SK-N-SH (cell line): ENCODE measurements around the gene KCNK5. TPM values are rescaled to one million over a fixed set of nuclear protein-coding genes. Genes with fewer than 3 reads are reported as not detected.

ENCODE experiments used
- CTCF ChIA-PET: fragments of 300-600, 350-600 bp; formaldehyde crosslinking; extraction: SDS; loops from one replicate; lab custom pipeline; 2021; lab: Yijun Ruan, JAX
- POLR2A ChIA-PET: fragments of 350-600 bp; sonication (Branson Sonifier 250); formaldehyde crosslinking; extraction: SDS; loops from one replicate; lab custom pipeline; 2020; ENCODE audit warnings: antibody characterized with exemption, inconsistent platforms; lab: Yijun Ruan, JAX
- DNase-seq: peaks from one replicate; pipeline ENCODE4 v3.0.0; 2012
- H2AFZ ChIP-seq: fragments of 200-600 bp; sonication (generic); 2 replicates; pipeline ENCODE4 v1.8.1; 2016; ENCODE audit warnings: antibody characterized with exemption, mild to moderate bottlenecking, low read depth
- H3F3A ChIP-seq: fragments of 200-600 bp; sonication (generic); replicated peaks from 2 replicates; pipeline ENCODE3; 2016; ENCODE audit warnings: antibody characterized with exemption, mild to moderate bottlenecking; ENCODE audit not compliant: insufficient read depth
- H3K27ac ChIP-seq, 2 experiments: fragments of 200-500 bp in 1 of 2; fragments of 200-600 bp in 1 of 2; sonication (Bioruptor generic) in 1 of 2; sonication (generic), shearing (Covaris generic) in 1 of 2; 2 replicates each; pipeline versions ENCODE4 v1.5.1 to v1.6.1; 2014 to 2016; ENCODE audit warnings: low read depth in 2 of 2, inconsistent platforms in 1 of 2, low read length in 1 of 2, mild to moderate bottlenecking in 1 of 2, mixed read lengths in 1 of 2
- H3K27me3 ChIP-seq: fragments of 200-600 bp; sonication (generic), shearing (Covaris generic); 2 replicates; pipeline ENCODE4 v1.6.1; 2016; ENCODE audit warnings: mixed run types; ENCODE audit not compliant: insufficient read depth
- H3K36me3 ChIP-seq, 2 experiments: fragments of 200-500 bp in 1 of 2; fragments of 200-600 bp in 1 of 2; sonication (Bioruptor generic) in 1 of 2; sonication (generic) in 1 of 2; replicated peaks in 1 of 2; 2 replicates each; pipeline versions ENCODE3 to v1.5.1; 2014 to 2016; ENCODE audit warnings: low read length in 1 of 2, mild to moderate bottlenecking in 1 of 2; ENCODE audit not compliant: insufficient read depth in 2 of 2, control insufficient read depth in 1 of 2
- H3K4me1 ChIP-seq, 2 experiments: fragments of 200-500 bp in 1 of 2; fragments of 200-600 bp in 1 of 2; sonication (Bioruptor generic) in 1 of 2; sonication (generic), shearing (Covaris generic) in 1 of 2; 2 replicates each; pipeline versions ENCODE4 v1.5.1 to v1.6.1; 2014 to 2016; ENCODE audit warnings: low read depth in 1 of 2, low read length in 1 of 2, mixed run types in 1 of 2; ENCODE audit not compliant: insufficient read depth in 2 of 2, control insufficient read depth in 1 of 2
- H3K4me2 ChIP-seq: fragments of 200-600 bp; sonication (generic), shearing (Covaris generic); 2 replicates; pipeline ENCODE4 v1.6.1; 2017; ENCODE audit warnings: mixed run types
- H3K4me3 ChIP-seq, 2 experiments: fragments of 200-500 bp in 1 of 2; fragments of 200-600 bp in 1 of 2; sonication (Bioruptor generic) in 1 of 2; sonication (generic), shearing (Covaris generic) in 1 of 2; 2 replicates each; pipeline versions ENCODE4 v1.5.1 to v1.8.1; 2014 to 2016; ENCODE audit warnings: low read depth in 2 of 2, inconsistent platforms in 1 of 2, low read length in 1 of 2, mild to moderate bottlenecking in 1 of 2, mixed read lengths in 1 of 2, moderate library complexity in 1 of 2
- H3K79me2 ChIP-seq: fragments of 200-600 bp; sonication (generic); 2 replicates; pipeline ENCODE4 v1.8.1; 2017; ENCODE audit warnings: mild to moderate bottlenecking; ENCODE audit not compliant: insufficient read depth
- H3K9ac ChIP-seq: fragments of 200-600 bp; sonication (generic); 2 replicates; pipeline ENCODE4 v1.6.1; 2017; ENCODE audit warnings: mixed run types
- H3K9me2 ChIP-seq: fragments of 200-600 bp; sonication (generic); 2 replicates; pipeline ENCODE4 v1.6.1; 2017; ENCODE audit warnings: mixed run types
- H3K9me3 ChIP-seq: fragments of 200-600 bp; sonication (generic); 2 replicates; pipeline ENCODE4 v1.6.1; 2017; ENCODE audit warnings: mixed run types, mild to moderate bottlenecking, moderate library complexity
- H4K20me1 ChIP-seq: fragments of 200-600 bp; sonication (generic); 2 replicates; pipeline ENCODE4 v1.6.1; 2017; ENCODE audit warnings: mild to moderate bottlenecking, mixed run types; ENCODE audit not compliant: insufficient read depth
- CTCF ChIP-seq: fragments of 200-600 bp; sonication (generic); IDR thresholded peaks from 2 replicates; pipeline ENCODE4 v1.6.1; 2017; ENCODE audit warnings: antibody characterized with exemption, mild to moderate bottlenecking, moderate library complexity
- ELF1 ChIP-seq: IDR thresholded peaks from 2 replicates; pipeline ENCODE4 v1.4.0; 2012
- EP300 ChIP-seq, 2 experiments: IDR thresholded peaks; 2 replicates each; pipeline versions ENCODE4 v1.4.0 to v1.6.1; 2012; ENCODE audit warnings: borderline replicate concordance in 1 of 2, low read depth in 1 of 2, low read length in 1 of 2
- FOXJ3 ChIP-seq: sonication (generic); formaldehyde crosslinking; IDR thresholded peaks from 2 replicates; pipeline ENCODE4 v1.5.1; 2020; ENCODE audit warnings: mild to moderate bottlenecking, missing genetic modification reagents
- FOXM1 ChIP-seq: IDR thresholded peaks from 2 replicates; pipeline ENCODE4 v1.4.0; 2012; ENCODE audit warnings: low read depth, mild to moderate bottlenecking
- GATA2 ChIP-seq: sonication (generic); formaldehyde crosslinking; IDR thresholded peaks from 2 replicates; pipeline ENCODE4 v1.5.0; 2020; ENCODE audit warnings: mild to moderate bottlenecking, missing genetic modification reagents
- IRF3 ChIP-seq: fragments of 150-350 bp; IDR thresholded peaks from 2 replicates; pipeline ENCODE4 v1.6.1; 2016; ENCODE audit warnings: mild to moderate bottlenecking, low read depth, low read length
- JUND ChIP-seq: IDR thresholded peaks from 2 replicates; pipeline ENCODE4 v1.4.0; 2012
- MEF2A ChIP-seq: IDR thresholded peaks from 2 replicates; pipeline ENCODE4 v1.4.0; 2012; ENCODE audit warnings: low read depth, borderline replicate concordance
- MXI1 ChIP-seq: IDR thresholded peaks from 2 replicates; pipeline ENCODE4 v1.6.1; 2012; ENCODE audit warnings: mild to moderate bottlenecking, low read depth, low read length, improper control_type of control experiment
- NFIC ChIP-seq: IDR thresholded peaks from 2 replicates; pipeline ENCODE4 v1.4.0; 2012; ENCODE audit warnings: borderline replicate concordance
- PBX3 ChIP-seq: IDR thresholded peaks from 2 replicates; pipeline ENCODE4; 2012
- RFX5 ChIP-seq: IDR thresholded peaks from 2 replicates; pipeline ENCODE4 v1.6.1; 2012; ENCODE audit warnings: mild to moderate bottlenecking, improper control_type of control experiment, low read length
- RXRA ChIP-seq: IDR thresholded peaks from 2 replicates; pipeline ENCODE4 v1.4.0; 2012; ENCODE audit warnings: low read depth, mild to moderate bottlenecking, borderline replicate concordance
- TAF1 ChIP-seq: IDR thresholded peaks from 2 replicates; pipeline ENCODE4 v1.6.1; 2012; ENCODE audit warnings: low read depth, mild to moderate bottlenecking, low read length, moderate library complexity, borderline replicate concordance
- TEAD4 ChIP-seq: IDR thresholded peaks from 2 replicates; pipeline ENCODE4 v1.4.0; 2012; ENCODE audit warnings: mild to moderate bottlenecking, borderline replicate concordance; ENCODE audit not compliant: insufficient read depth
- USF1 ChIP-seq: IDR thresholded peaks from 2 replicates; pipeline ENCODE4 v1.4.0; 2012; ENCODE audit warnings: low read depth, borderline replicate concordance
- USF2 ChIP-seq: fragments of 150-350 bp; IDR thresholded peaks from 2 replicates; pipeline ENCODE4 v1.6.1; 2017; ENCODE audit warnings: antibody characterized with exemption, low read length, low read depth, borderline replicate concordance
- WGBS: methylation state at CpG from one replicate; pipeline ENCODE4 v1.1.6; 2017; ENCODE audit warnings: low lambda C conversion rate; 5-methylcytosine and 5-hydroxymethylcytosine counted together
- polyA plus RNA-seq, 3 experiments: library from polyadenylated mRNA; depleted of rRNA; stranded (reverse); fragments of >200 nt; gene quantifications; 2 replicates each; pipeline ENCODE4 v1.2.3, GENCODE V29; 2012

KCNK5 gene
- polyA plus RNA-seq, 1 of the 3 experiments (the other 2 are of a cell fraction) = not detected

GRCh38 chr6:39239527-39240154, 10.4 kb upstream of the KCNK5 start:
- WGBS = 63% methylated on average over 5 of the region's 7 CpGs
- H3K9me3 ChIP-seq = no peaks in the 10 kb centered on the region
- H3K27ac ChIP-seq = no peak overlapping the region
- no peaks in the 10 kb centered on the region for H3K79me2 ChIP-seq
- ChIA-PET CTCF (interaction anchor here (1.4 kb wide), 1 partner anchor 73 kb away, joined by 6 read pairs; no protein-coding TSS in a partner anchor), POLR2A (no interaction called here)
- H2AFZ ChIP-seq = no peak overlapping the region
- H3K27me3 ChIP-seq = no peaks in the 10 kb centered on the region
- H3K4me3 ChIP-seq = no peak overlapping the region
- no peaks in the 10 kb centered on the region; a peak in 1 of 4 replicates for H3K4me1 ChIP-seq
- H4K20me1 ChIP-seq = no peaks in the 10 kb centered on the region
- H3K9ac ChIP-seq = no peak overlapping the region
- no peak overlapping the region for H3K4me2 ChIP-seq
- no peak for DNase-seq
- H3F3A ChIP-seq = no peaks in the 10 kb centered on the region
- TF ChIP-seq CTCF = no peak
- TF ChIP-seq USF1 = no peak
- TF ChIP-seq NFIC = no peak
- no peak for TF ChIP-seq PBX3
- H3K9me2 ChIP-seq = no peaks in the 10 kb centered on the region
- no peaks in the 10 kb centered on the region for H3K36me3 ChIP-seq

- Histone ChIP-seq H3F3A (no peaks in the 10 kb centered on the region), H3K9me3 (no peaks in the 10 kb centered on the region), H3K36me3 (no peaks in the 10 kb centered on the region), H3K27ac (no peak overlapping the region), H2AFZ (no peak overlapping the region), H3K4me3 (no peak overlapping the region), H3K79me2 (no peaks in the 10 kb centered on the region), H3K4me1 (no peaks in the 10 kb centered on the region; a peak in 1 of 4 replicates), H3K9me2 (no peaks in the 10 kb centered on the region), H4K20me1 (no peaks in the 10 kb centered on the region), H3K27me3 (no peaks in the 10 kb centered on the region), H3K9ac (no peak overlapping the region), H3K4me2 (no peak overlapping the region)
- no peak for DNase-seq
- 40% methylated on average over 3 of the region's 3 CpGs for WGBS
- ChIA-PET CTCF (no interaction called here), POLR2A (no interaction called here)
- TF ChIP-seq PBX3 (no peak), FOXJ3 (no peak), TEAD4 (no peak), IRF3 (no peak), RXRA (no peak), EP300 (IDR thresholded peaks at IDR 0.05; ENCODE audit: borderline replicate concordance in 1 of 2, low read depth in 1 of 2, low read length in 1 of 2) (no peak), TAF1 (no peak), ELF1 (no peak), RFX5 (no peak), USF2 (no peak), FOXM1 (no peak), GATA2 (CRISPR knock-in tag) (no peak), JUND (no peak), CTCF (no peak), MXI1 (no peak), MEF2A (no peak)
Measured at GRCh38 chr6:39236742-39237141, 7.5 kb upstream of the KCNK5 start.
